ENCODE data around the gene MLLT6.

The MLLT6 gene

DNA sequence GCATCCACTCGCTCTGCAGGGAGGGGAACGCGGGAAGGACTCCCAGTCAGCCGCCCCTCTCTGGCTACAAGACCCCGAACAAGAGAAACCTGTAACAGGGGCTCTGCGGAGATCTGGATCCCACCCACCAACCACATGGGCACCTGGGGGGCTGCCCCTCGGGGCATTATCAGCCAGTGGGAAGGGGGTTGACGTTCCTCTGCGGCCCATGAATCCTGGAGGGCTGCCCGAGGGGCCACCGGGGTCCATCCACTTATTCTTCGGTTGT lies 44.9 kb downstream of the MLLT6 start:
- peak overlapping the region; percentile 96 for H3K4me3 ChIP-seq (ENCODE audit: low read depth, low read length)

DNA sequence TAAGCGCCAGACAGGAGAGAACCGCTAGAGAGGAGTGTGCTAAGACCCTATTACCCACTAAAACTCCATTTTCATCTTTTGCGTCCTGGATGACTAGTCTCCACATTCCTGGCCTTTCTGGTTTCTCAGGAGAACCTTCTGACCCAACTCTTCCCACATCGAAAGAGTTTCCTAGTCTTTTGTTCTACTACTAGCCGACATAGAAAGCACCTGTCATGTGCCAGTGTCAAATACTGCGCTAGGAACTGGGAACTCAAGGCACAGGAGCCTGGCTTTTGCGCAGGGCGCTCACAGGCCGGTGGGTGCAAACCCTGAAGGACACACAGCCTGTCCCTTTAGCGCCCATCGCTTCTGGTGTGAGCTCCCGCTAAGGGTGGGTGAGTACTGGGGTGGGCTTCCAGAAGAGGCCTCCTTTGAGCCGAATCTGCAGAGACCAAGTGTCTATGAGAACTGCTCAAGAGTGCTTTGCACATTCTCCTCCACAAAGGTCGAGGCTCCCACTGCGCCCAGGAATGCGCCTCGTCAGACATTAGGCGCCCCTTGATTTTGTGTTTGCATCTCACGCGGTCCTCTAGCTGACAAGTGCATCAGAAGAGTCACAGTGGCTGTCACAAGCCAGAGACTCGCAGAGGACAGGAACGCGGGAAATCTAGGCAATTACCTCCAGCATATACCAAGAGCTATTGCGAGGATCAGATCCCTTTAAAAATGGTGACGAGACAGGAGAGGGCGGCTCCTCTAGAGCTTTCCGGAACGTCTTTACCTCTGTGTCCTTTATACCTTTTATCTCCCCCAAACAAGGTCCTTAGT lies 45.4 kb downstream of the MLLT6 start:
- no peak for DNase-seq
- Histone ChIP-seq H3K36me3 (peaks cover 17% of the 10 kb centered on the region), H3K4me3 (ENCODE audit: low read depth, low read length) (peak overlapping the region; percentile 96), H3K9me3 (no peaks in the 10 kb centered on the region), H3K27me3 (no peaks in the 10 kb centered on the region), H3K4me1 (peaks cover 13% of the 10 kb centered on the region)
- no peak for TF ChIP-seq CTCF (IDR thresholded peaks at IDR 0.05; ENCODE audit: low read depth, low read length)

More for the DNA sequence above, 44.9 kb downstream of the MLLT6 start:
- TF ChIP-seq CTCF (IDR thresholded peaks at IDR 0.05; ENCODE audit: low read depth, low read length) = no peak
- no peak for DNase-seq
- Histone ChIP-seq H3K36me3 (peaks cover 14% of the 10 kb centered on the region), H3K9me3 (no peaks in the 10 kb centered on the region), H3K27me3 (no peaks in the 10 kb centered on the region), H3K4me1 (peaks cover 18% of the 10 kb centered on the region)

DNA sequence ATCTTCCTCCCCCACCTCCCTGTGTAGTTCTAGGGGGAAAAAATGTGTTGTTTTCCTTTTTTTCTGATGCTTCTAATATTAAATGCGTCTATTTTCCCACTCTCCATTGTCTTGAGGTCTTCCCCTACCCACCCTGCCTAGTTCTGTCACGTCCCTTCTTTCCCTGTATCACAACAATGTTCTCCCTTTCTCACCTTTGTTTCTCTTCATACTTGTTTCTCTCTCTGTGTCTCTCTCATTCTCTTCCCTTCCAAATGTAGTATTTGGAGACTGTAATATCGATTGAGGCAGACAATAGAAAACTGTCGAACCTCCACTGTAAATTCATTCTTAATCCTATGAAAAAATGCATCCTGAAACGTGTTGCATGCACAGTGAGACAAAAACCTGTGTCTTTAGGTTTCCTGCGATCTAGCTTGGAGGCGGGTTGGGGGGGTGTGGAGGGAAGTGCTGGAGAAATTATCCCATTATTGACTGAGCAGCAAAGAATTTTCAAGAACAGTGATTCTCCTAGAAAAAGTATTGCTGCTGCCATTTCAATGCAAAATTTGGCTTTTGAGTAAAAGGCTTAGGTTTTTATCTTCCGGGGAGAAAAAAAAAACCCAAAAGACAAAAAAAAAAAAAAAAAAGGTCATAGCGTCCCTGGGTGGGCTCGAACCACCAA lies 46.2 kb downstream of the MLLT6 start:
- Histone ChIP-seq H3K27me3 (no peaks in the 10 kb centered on the region), H3K4me3 (ENCODE audit: low read depth, low read length) (peak overlapping the region; percentile 96), H3K36me3 (peaks cover 23% of the 10 kb centered on the region), H3K4me1 (peaks cover 7% of the 10 kb centered on the region), H3K9me3 (no peaks in the 10 kb centered on the region)
- DNase-seq = no peak
- TF ChIP-seq CTCF (IDR thresholded peaks at IDR 0.05; ENCODE audit: low read depth, low read length) = no peak

DNA sequence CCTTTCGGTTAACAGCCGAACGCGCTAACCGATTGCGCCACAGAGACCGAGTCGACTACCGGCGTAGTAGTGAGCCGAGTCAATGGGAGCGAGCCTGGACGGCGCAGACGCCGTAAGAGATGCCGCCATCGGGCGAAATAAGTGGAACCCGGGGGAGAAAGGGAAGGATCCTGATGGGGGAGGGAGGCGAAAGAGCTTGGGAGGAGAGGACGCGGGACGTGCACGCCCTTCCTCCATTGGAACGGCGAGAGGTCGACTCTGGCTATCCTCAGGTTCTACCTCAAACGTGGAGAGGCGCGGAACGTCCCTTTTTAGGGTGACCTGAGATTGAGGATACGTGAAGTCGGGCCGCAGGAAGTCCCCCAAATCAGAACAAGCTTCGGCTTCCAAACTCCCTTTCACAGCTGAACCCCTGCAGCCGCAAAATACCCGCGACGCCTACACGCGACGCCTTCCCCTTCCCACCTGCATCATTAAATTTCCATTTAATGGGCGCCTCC lies 46.8 kb downstream of the MLLT6 start:
- no peaks in the 10 kb centered on the region for H3K9me3 ChIP-seq

DNA sequence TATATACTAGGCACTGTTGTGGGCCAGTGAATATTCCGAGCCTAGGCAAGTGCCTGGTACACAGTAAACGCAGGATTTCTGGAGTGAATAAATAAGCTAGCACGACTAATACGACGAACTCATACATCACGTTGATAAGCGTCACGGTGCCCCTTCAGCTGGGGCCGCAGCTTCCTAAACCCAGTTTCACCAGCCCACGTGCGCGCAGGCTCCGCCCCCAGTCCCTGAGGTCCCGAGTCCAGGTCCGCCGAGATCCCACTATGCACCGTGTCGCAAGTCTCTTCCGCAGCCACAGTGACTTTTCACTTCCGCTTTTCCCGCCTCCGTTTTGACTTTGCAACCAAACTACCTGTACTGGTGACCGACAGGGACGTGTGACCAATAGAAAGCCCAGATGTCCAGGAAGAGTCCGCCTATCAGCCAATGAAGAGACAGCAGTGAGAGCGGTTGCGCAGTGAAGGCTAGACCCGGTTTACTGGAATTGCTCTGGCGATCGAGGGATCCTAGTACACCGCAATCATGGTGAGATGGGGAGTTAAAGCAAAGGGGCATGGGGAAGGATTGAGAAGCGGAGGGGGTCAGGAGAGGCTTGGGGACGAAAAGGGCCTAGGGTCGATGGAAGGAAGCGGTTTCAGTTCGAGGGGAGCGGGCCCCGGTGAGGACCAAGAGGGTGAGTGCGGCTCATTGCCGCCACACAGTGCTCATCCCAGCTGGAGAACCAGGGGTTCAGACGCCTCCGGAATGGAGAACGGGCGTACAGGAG lies 47.4 kb downstream of the MLLT6 start, which contains the start of gene PSMB3:
Gene PSMB3, plus strand, starts transcription at position 434 of the 763 bp plus-strand sequence. Its CDS starts 86 bp downstream, at position 520.
- no peaks in the 10 kb centered on the region for H3K27me3 ChIP-seq
- peaks cover 32% of the 10 kb centered on the region for H3K36me3 ChIP-seq
- peak within 1 kb of the TSS; percentile 96 for H3K4me3 ChIP-seq (ENCODE audit: low read depth, low read length)
- peak; percentile 98 for DNase-seq
- no peaks in the 10 kb centered on the region for H3K9me3 ChIP-seq
- peaks cover 7% of the 10 kb centered on the region for H3K4me1 ChIP-seq
- no peak for TF ChIP-seq CTCF (IDR thresholded peaks at IDR 0.05; ENCODE audit: low read depth, low read length)

More for the DNA sequence above, 46.8 kb downstream of the MLLT6 start:
- Histone ChIP-seq H3K36me3 (peaks cover 27% of the 10 kb centered on the region), H3K4me1 (peaks cover 7% of the 10 kb centered on the region), H3K27me3 (no peaks in the 10 kb centered on the region), H3K4me3 (ENCODE audit: low read depth, low read length) (peak overlapping the region; percentile 96)
- TF ChIP-seq CTCF (IDR thresholded peaks at IDR 0.05; ENCODE audit: low read depth, low read length) = no peak
- DNase-seq = peak; percentile 79

Data from BE2C (cell line).